Pancreas (tissue), 10 donors: ENCODE measurements around the gene UCK2. TPM values are rescaled to one million over a fixed set of nuclear protein-coding genes. Genes with fewer than 3 reads are reported as not detected.

Experiments used
- ATAC-seq, 4 donors: fragments of 200-7000 bp; cut with Tn5 transposase; one replicate each; pipeline versions ENCODE4 v1.8.0 to v1.9.1; 2020; ENCODE audit warnings: mild to moderate bottlenecking in 4 of 4, moderate library complexity in 4 of 4
- DNase-seq, 6 donors: peaks; one replicate each; pipeline ENCODE4 v3.0.0-alpha.2; 2020
- FAIRE-seq: peaks from 2 replicates; lab custom pipeline; 2012; peaks lifted over from hg19 to GRCh38; lab: Jason Lieb, UNC
- H3K27ac ChIP-seq, 4 donors: fragments of 200-600 bp; sonication (generic); 1 replicate in 3 of 4; 2 replicates in 1 of 4; pipeline versions ENCODE4 v1.5.0 to v1.8.0; 2020
- H3K27me3 ChIP-seq, 4 donors: fragments of 200-600 bp; one replicate each; pipeline ENCODE4 v1.8.0; 2021
- H3K36me3 ChIP-seq, 3 donors: fragments of 200-600 bp; sonication (generic) in 1 of 3; one replicate each; pipeline versions ENCODE4 v1.5.0 to v1.8.0; 2020 to 2021
- H3K4me1 ChIP-seq, 3 donors: fragments of 200-600 bp; one replicate each; pipeline ENCODE4 v1.8.0; 2021
- H3K4me3 ChIP-seq, 4 donors: fragments of 200-600 bp; sonication (generic) in 2 of 4; one replicate each; pipeline versions ENCODE4 v1.5.0 to v1.8.0; 2020 to 2021
- H3K9me3 ChIP-seq, 4 donors: fragments of 200-600 bp; one replicate each; pipeline ENCODE4 v1.8.0; 2021
- CTCF ChIP-seq, 4 donors: fragments of 200-600 bp; sonication (generic) in 3 of 4; IDR thresholded peaks; one replicate each; pipeline versions ENCODE4 v1.5.0 to v1.8.0; 2021; ENCODE audit warnings: antibody characterized with exemption in 4 of 4
- WGBS, 2 donors: extraction: QIAGEN DNeasy Blood & Tissue Kit; methylation state at CpG; one replicate each; pipeline ENCODE4 v1.1.7; 2013; 5-methylcytosine and 5-hydroxymethylcytosine counted together
- intact Hi-C, 3 donors: fragments of 100-400 bp; cut with DNase I; formaldehyde crosslinking; loops; one replicate each; pipeline versions ENCODE4 v1.11.1 to v1.14.2; 2022
- polyA plus RNA-seq, 2 donors: library from polyadenylated mRNA; stranded (reverse); fragments of 200-250 nt; gene quantifications; one replicate each; pipeline ENCODE4 v1.2.3, GENCODE V29; 2013
- total RNA-seq, 6 donors: library from RNA; stranded (reverse); fragmentation: NEBNext Ultra II Directional in 4 of 6; extraction: Animal tissue kit (Norgen Biotek cat#: 25700) in 4 of 6; gene quantifications; one replicate each; pipeline versions ENCODE4 v1.2.1 to v1.2.4, GENCODE V29; 2021 to 2023
- donor health status: healthy with polysubstance abuse.
- donor health status: DM: no; HTN: no; CAD: no; lungs with moderate emphysema.
- donor health status: DM: no; HTN: no; CAD: no.
- donor health status: control.
- donor health status: control.
- donor health status: Bipolar disorder and iron deficiency.
- donor health status: DM: yes; HTN: yes; CAD: no.
- donor health status: DM: no; HTN: no; CAD: no.
- donor health status: DM: no; HTN: no; CAD: no.
- donor health status: DM: yes; HTN: yes; CAD: no.

UCK2 gene
- total and polyA plus RNA-seq, 8 donors, result 10.6 to 25.5 (median 15.5) TPM

- H3K27ac ChIP-seq, result no peak overlapping the region
- no peak for FAIRE-seq
- TF ChIP-seq CTCF (IDR thresholded peaks at IDR 0.05), result no peak
These were observed 22.1 kb downstream of the UCK2 start for GRCh38 chr1:165849353-165850133.

DNA sequence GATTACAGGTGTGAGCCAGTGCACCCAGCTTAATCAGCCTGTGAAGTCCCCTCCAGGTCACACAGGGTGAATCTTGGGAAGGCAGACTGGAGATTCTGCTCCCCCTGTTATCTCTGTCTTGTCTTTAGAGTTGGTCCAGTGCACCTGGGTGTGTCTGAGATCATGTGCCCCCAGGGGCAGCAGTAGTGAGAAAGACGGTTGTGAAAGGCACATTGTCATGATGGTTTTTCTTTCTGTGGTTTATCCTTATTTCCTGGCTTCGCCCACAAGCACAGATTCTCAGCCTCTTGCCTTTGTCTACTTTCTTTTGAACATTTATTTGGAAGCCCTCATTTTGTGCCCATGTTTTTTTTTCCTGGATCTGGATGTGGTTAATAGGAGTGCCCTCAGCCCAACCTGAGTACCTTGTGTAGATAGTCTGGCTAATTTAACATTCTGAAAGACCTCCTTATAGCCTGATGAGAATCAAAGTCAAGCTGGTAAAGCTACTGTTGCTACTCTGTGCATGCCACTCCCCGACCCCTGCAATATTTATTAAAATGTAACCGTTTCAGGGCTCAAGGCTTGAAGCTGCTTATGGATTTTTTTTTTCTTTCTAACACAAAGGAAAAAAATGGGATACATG lies 23.7 kb downstream of the UCK2 start:
- Histone ChIP-seq H3K36me3 (no peaks in the 10 kb centered on the region), H3K4me3 (no peak overlapping the region), H3K9me3 (no peaks in the 10 kb centered on the region), H3K27me3 (no peaks in the 10 kb centered on the region), H3K27ac (no peak overlapping the region), H3K4me1 (peaks cover 0 to 19% (median 4%) of the 10 kb centered on the region in 3 donors)
- DNase-seq (no peak), FAIRE-seq (no peak), ATAC-seq (no peak)
- no peak for TF ChIP-seq CTCF (IDR thresholded peaks at IDR 0.05)
- WGBS, 2 donors, result 89 to 93% methylated on average over 4 of the region's 4 CpGs
- intact Hi-C loops, result no loop called here

More at GRCh38 chr1:165849353-165850133, 22.1 kb downstream of the UCK2 start:
- H3K9me3 ChIP-seq, result no peaks in the 10 kb centered on the region
- H3K36me3 ChIP-seq, result no peaks in the 10 kb centered on the region
- peak in 2 of 4 donors; percentile 25 to 27 for ATAC-seq
- H3K27me3 ChIP-seq, result no peaks in the 10 kb centered on the region
- DNase-seq, result no peak
- no peak overlapping the region for H3K4me3 ChIP-seq
- peaks cover 0 to 22% (median 0%) of the 10 kb centered on the region in 3 donors for H3K4me1 ChIP-seq
- intact Hi-C loops, result no loop called here
- 84 to 93% methylated on average over 7 of the region's 7 CpGs for WGBS, 2 donors

DNA sequence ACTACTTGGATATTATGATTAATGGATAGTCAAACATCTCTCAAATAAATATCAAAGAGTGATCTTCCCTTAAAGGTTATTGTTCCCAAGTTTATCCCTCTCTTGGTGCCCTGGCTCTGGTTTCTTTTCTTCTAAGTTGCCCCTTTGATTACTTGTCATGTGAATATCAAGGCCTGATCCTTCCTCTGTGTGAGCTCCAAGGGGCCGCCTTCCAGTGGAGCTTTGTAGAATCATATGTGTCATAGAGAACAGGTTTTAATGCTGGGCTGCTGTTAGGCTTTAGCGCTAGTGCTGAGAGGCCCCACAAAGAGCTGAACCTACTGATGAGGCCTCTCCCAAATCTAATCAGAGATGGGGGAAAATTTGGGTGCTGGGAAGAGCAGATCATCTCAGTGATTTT lies 25.5 kb downstream of the UCK2 start:
- Histone ChIP-seq H3K4me1 (peaks cover 15 to 32% (median 19%) of the 10 kb centered on the region in 3 donors), H3K4me3 (no peak overlapping the region), H3K27me3 (no peaks in the 10 kb centered on the region), H3K27ac (no peak overlapping the region), H3K36me3 (no peaks in the 10 kb centered on the region), H3K9me3 (no peaks in the 10 kb centered on the region)
- FAIRE-seq (no peak), ATAC-seq (no peak), DNase-seq (no peak)
- TF ChIP-seq CTCF (IDR thresholded peaks at IDR 0.05), result no peak
- WGBS, 2 donors, result 96 to 100% methylated on average over 2 of the region's 2 CpGs
- intact Hi-C loops, result no loop called here

DNA sequence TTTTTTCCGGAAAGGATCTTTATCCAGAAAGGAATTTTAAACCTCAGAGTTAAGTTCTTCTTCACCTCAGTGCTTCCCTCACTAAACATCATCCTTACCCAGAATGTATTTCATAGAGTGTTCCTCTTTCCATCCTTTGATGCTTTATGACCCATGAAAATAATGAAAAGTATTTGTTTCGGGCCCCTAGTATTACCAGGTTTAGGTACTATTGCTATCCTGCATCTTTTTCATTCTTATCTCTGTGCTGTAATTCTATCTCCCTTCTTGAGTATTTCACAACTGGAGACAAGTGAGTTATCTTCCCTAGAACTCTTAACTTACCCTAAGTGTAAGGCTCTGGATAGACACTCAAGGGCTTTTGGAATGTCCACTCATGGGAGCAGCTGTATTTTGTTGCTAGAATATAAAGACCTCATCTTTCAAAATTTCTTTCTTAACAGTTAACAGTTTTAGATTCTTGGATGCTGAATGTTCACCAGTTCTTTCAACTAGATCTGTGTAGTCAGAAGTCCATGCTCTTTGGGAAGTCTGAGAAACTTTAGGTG lies 26.2 kb downstream of the UCK2 start:
- DNase-seq (no peak), ATAC-seq (no peak), FAIRE-seq (no peak)
- no peaks in the 10 kb centered on the region for H3K9me3 ChIP-seq
- peaks cover 22 to 39% (median 27%) of the 10 kb centered on the region in 3 donors for H3K4me1 ChIP-seq
- no peaks in the 10 kb centered on the region for H3K36me3 ChIP-seq
- no peaks in the 10 kb centered on the region for H3K27me3 ChIP-seq
- no peak overlapping the region for H3K4me3 ChIP-seq
- 74 to 78% methylated on average over 2 of the region's 2 CpGs for WGBS, 2 donors
- peak overlapping the region in 1 of 4 donors; percentile 34 for H3K27ac ChIP-seq
- no peak for TF ChIP-seq CTCF (IDR thresholded peaks at IDR 0.05)
- intact Hi-C loops, result no loop called here
